ENCODE results near the gene CAPN2.
A peak's percentile ranks its signal among the peaks of the same experiment; 100 is the strongest.

CAPN2 gene

GRCh38 chr1:223761411-223761810 is 49.1 kb downstream of the CAPN2 start:
- no peak for DNase-seq (ENCODE audit: low spot score)

- no peak for DNase-seq (ENCODE audit: low spot score)
Measured at GRCh38 chr1:223763251-223763650, 50.9 kb downstream of the CAPN2 start.

DNA sequence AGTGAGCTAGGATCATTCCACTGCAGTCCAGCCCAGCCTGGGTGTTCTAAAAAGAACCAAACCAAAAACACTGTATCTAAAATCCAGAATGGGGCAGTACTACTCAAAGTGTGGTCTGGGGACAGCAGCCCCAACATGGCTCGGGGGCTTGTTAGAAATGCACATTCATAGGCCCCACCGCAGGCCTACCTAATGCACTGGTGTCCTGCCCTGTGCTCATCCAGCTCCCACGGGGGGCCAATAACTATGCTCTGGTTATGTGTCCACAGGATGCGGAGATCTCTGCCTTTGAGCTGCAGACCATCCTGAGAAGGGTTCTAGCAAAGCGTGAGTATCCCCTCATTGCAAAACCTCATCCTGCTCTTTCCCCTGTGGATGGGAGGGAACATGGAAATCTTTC is 51.5 kb downstream of the CAPN2 start:
- DNase-seq (ENCODE audit: low spot score) = no peak

- DNase-seq (ENCODE audit: low spot score) = no peak
Measured at GRCh38 chr1:223765036-223765718, 52.8 kb downstream of the CAPN2 start.

DNA sequence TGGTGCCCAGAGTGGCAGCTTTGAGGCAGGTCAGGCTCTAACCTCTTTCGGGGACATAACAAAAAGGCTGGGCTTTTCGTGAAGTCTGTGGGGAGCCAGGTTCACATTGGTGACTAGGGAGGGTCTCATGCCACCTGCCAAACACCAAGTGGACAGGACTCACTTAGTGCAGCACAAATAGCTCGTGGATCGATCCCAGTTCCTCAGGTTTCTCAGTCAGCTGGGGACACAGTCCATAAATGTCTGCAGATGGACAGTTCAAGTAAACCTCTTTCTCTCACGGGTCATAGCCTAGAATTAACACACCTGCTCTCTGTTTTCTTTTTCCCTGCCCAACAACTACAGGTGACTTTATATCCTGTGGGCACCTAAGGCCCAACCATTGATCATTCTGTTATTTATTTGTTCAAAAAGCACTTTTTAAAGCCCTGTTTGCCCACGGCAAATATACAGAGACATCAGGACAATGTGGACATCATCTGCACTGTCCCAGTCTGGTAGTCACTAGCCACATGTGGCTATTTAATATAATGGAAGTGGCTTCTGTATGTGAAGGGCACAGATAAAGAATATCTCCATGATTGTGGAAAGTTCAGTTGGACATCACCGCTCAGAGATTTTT is 53.5 kb downstream of the CAPN2 start:
- DNase-seq (ENCODE audit: low spot score) = no peak

GRCh38 chr1:223770621-223771315 is 58.4 kb downstream of the CAPN2 start:
- DNase-seq (ENCODE audit: low spot score) = no peak

DNA sequence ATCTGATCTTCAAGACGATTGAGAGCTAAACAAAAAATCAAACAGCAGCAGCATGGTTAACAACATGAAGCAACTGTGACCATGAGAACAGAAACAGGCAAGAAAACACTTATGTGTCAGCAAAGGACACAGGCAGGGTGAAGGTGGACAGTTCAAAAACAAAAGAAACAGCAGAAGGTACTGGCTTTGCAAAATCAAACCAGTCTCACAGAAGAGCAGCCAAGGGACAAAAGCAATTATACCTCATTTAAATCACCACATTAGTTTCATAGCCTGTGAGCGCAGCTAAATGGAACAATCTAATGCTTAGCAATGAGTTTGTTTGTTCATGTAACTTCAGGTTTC is 59.1 kb downstream of the CAPN2 start:
- no peak for DNase-seq (ENCODE audit: low spot score)

DNA sequence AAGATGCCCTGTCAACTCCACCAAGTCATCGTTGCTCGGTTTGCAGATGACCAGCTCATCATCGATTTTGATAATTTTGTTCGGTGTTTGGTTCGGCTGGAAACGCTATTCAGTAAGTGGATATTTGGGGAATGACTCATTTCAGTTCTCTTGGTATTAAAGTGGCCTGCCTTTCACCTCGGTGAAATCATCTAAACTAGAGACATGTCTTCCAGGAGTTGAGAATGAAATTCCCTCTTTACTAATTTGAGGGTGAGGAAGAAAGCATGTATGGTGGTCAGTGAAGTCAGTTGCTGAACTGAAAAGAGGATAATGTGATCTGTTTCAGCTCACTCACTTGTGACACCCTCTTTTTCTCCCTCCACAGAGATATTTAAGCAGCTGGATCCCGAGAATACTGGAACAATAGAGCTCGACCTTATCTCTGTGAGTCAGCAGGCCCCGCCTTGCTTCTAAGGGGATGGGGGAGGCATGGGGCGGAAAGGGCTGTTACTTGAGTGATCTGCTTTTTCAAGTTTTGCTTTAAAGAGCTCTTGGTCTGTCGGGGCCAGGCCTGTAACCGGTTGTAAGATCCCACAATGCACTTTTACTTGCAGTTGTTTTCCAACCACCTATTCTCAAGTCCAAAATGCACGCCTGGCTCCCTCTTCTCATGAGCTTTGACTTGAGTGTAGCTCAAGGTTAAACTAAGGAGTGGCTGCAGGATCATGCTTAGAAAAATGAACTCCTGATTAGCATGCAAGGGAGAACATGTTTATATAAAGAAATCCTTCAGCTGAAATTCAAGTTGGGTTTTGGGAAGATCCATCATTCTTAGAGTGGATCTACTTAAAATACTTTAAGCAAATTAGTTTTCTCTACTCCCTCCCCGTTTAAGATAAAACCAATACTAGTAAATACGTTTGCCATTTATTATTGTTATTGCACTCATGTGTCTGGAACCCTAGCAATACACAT is 59.8 kb downstream of the CAPN2 start:
- peak; percentile 44 for DNase-seq (ENCODE audit: low spot score)

DNA sequence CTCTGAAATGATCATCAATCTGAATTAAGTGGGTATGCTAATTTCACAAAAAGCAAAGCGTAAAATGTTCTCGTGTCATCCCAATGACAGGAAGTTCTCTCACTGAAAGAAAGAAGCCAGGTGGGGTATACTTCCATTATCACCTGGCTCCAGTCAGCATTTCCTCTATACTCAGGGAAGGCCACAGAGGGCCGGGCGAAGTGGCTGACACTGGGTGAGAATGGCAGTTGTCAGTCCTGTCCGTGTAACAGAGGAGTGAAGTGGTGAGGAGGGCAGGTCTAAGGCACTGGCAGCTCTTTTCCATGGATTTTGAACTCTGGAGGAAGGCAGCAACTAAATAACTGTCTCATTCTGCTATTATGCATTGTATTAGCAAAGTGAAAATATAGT is 60.4 kb downstream of the CAPN2 start:
- DNase-seq (ENCODE audit: low spot score) = no peak

GRCh38 chr1:223774134-223774814 is 61.9 kb downstream of the CAPN2 start:
- DNase-seq (ENCODE audit: low spot score) = no peak

DNA sequence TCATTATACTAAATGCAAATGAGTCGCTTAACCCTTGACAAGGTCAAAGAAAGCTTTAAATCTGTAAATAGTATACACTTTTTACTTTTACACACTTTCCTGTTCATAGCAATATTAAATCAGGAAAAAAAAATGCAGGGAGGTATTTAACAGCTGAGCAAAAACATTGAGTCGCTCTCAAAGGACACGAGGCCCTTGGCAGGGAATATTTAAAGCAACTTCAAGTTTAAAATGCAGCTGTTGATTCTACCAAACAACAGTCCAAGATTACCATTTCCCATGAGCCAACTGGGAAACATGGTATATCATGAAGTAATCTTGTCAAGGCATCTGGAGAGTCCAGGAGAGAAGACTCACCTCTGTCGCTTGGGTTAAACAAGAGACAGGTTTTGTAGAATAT is 62.7 kb downstream of the CAPN2 start:
- no peak for DNase-seq (ENCODE audit: low spot score)

DNA sequence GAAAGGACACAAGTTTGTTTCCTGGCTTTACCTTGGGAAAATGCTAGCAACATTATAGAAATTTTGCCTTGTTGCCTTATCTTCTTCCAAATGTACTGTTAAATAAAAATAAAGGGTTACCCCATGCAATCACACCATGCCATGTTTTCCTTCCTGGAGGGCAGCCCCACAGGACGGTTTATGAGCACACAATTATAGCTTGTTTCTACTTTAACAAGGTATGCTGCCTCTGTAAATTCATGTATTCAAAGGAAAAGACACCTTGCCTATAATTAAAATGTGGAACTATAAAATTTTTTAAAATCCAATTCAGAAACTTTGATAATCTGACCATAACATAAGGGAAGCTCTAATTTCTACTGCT is 63.4 kb downstream of the CAPN2 start:
- no peak for DNase-seq (ENCODE audit: low spot score)

DNA sequence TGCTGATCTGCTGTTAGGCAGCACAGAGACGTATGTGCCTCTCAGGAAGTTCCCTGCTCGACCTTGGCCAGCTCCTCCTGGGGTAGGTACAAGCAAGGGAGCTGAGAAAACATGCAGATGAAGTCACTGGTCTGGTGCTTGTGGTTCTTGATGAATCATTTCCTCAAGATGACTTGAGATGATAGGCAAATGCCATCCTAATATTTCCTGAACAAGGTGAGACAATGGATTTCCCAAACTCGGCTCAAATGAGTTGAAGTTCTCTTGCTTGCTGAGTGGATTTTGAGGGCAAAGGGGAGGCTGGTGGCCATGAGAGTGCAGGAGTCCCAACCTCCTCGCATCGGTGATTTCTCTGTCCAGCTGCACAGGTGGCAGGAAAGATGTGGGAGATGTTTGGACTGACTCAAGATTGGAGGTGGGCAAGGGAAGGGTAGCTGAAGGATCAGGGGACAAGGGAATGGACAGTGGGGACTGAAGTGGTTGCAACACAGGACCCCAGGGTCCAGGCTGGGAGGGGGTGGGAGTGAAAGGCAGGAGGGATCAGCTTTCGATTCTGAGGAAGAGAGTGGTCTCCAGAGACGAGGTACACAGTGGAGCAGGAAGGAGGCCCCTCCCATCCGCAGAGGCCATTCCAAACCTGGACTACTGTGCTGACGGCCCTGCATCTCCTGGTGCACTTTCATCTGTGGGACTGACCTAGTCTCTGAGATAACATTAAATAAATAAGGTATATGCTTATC is 63.9 kb downstream of the CAPN2 start:
- DNase-seq (ENCODE audit: low spot score) = peak; percentile 90

- no peak for DNase-seq (ENCODE audit: low spot score)
Measured at GRCh38 chr1:223776826-223777454, 64.6 kb downstream of the CAPN2 start.

DNA sequence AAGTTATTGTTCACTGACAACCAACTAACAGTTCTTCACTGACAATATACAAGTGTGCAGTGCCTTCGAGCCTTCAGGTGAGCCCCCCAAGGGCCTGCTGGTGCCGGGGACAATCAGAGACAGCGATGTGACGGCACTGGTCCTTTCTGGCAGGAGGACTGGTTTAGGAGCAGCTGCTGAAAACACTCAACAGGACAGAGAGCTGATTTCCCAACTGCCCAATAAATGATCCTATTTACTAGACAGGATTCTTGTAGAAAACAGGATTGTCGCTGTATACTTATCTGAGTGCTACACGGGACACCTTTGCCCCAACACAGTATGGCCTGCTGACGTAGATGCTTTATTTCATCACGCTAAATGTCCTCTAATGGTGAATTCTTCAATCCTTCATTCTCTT is 68.0 kb downstream of the CAPN2 start:
- DNase-seq (ENCODE audit: low spot score) = no peak

DNA sequence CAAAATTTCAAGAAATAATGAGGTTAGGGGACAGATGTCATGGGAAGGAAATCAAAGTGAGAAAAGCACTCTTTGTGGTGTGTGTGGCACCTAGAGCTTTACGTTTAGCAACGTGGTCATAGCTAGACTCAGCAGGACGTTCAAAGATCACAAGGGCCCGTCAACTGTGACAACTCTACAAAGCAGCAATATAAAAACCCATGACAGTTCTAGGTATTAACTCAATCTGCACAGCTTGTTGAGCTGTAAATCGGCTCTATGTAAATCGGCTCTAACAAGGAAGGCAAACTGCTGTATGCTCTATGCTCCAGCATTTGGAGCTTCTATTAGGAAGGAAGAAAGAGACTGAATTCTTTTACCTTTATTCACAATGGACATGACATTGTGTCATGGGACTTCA is 68.6 kb downstream of the CAPN2 start:
- no peak for DNase-seq (ENCODE audit: low spot score)

- DNase-seq (ENCODE audit: low spot score) = no peak
Measured at GRCh38 chr1:223783676-223784075, 71.3 kb downstream of the CAPN2 start.

DNA sequence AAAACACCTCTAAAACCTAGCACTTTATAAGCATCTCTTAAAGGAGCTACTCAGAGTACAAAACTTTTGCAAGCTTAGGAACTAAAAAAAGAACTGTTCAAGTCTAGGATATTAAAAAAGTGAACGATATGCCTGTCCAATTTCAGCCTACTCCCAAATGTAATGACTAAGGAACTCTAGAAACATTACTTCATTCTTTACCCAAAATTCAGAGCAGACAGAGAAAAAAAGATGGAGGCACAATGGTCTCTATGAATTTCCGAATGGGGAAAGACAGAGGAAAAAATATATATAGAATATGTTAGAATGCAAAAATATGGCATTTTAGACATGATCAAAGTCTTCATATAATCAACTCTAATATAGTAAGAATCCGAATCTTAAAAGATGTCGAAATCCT is 72.2 kb downstream of the CAPN2 start:
- no peak for DNase-seq (ENCODE audit: low spot score)

DNA sequence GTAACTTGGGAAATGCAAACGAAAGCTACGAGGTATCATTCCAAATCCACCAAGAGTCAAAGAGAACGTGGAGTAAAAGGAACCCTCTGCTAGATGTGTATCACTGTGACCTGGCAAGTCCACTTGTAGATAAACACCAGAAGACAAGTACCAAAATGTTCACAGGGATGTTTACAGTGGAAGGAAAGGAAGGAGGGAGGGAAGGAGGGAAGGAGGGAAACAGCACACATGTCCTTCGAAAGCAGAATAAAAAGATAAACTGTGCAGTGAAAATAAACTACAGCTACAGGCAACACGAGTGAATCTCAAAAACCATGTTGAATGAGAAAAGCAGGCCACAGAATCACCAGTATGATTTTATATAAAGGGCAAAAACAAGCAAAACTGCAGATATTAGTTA is 73.5 kb downstream of the CAPN2 start:
- no peak for DNase-seq (ENCODE audit: low spot score)

DNA sequence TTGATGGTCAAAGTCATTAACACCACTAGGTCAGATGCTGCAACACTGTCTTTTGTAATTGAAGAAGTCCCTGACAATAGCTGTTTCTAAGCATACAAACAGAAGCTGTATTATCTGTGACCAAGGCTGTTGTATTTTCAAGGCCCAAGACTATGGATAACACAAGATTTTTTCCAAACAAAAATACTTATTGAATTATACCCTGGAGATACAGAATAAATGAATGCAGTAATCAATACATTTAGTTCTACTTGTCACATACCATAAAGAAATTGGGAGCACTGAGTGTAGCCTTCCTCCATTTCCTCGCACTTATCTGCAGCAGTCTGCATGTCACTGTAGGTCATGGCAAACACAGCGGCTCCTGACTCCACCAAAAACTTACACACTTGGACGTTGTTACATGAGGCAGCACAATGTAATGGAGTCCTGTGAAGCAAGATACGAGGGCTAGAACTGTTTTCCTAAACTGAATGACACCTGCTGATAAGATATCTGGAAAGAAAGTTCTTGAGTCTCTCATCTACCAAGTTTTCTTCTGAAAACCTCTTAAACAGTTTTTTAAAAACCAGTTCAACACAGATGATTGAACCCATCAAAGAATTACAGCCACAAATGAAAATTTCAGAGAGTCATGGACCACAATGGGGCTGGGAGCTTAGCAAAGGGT is 76.5 kb downstream of the CAPN2 start:
- no peak for DNase-seq (ENCODE audit: low spot score)

All from RKO (cell line).